K562 (cell line): Measurements from ENCODE around the gene FOSL2. TPM values are rescaled to one million over a fixed set of nuclear protein-coding genes. Genes with fewer than 3 reads are reported as not detected.

ENCODE experiments used
- ATAC-seq: fragments of 200-7000 bp; cut with Tn5 transposase; 3 replicates; pipeline ENCODE4 v1.9.1; 2020; ENCODE audit warnings: moderate library complexity
- Bru-seq: library from RNA; stranded (reverse); fragments of 400-500 nt; gene quantifications from one replicate; lab custom pipeline; 2021; lab: Mats Ljungman, UMichigan
- BruChase-seq, 2 experiments: library from RNA; stranded (reverse); fragments of 400-500 nt; gene quantifications; one replicate each; lab custom pipeline; 2021; lab: Mats Ljungman, UMichigan
- BruUV-seq: library from RNA; stranded (reverse); fragments of 400-500 nt; replicated peaks from 2 replicates; lab custom pipeline; 2021; lab: Mats Ljungman, UMichigan
- CTCF ChIA-PET: fragments of 300-600 bp; formaldehyde crosslinking; extraction: SDS; loops from one replicate; lab custom pipeline; 2021; ENCODE audit warnings: low intra/inter-chr PET ratio; lab: Yijun Ruan, JAX
- POLR2A ChIA-PET: fragments of 300-600, 350-650 bp; sonication (Branson Sonifier 250); formaldehyde crosslinking; extraction: SDS; loops from one replicate; lab custom pipeline; 2021; ENCODE audit warnings: antibody characterized with exemption, inconsistent platforms; lab: Yijun Ruan, JAX
- DNase-seq, 4 experiments: peaks; one replicate each; pipeline versions ENCODE4 v3.0.0 to v3.0.0-alpha.2; 2011 to 2018; ENCODE audit warnings: low spot score in 3 of 4, mixed read lengths in 3 of 4; ENCODE audit errors: extremely low read depth in 1 of 4
- FAIRE-seq: peaks from 2 replicates; lab custom pipeline; 2011; peaks lifted over from hg19 to GRCh38; lab: Jason Lieb, UNC
- H2AFZ ChIP-seq: 2 replicates; pipeline ENCODE4 v1.6.0; 2011; ENCODE audit warnings: low read depth, low read length, control low read depth, inconsistent platforms
- H3K27ac ChIP-seq: fragments of 200-600 bp; 3 replicates; pipeline ENCODE4 v1.8.0; 2011; ENCODE audit warnings: low read depth, mild to moderate bottlenecking, control low read depth, inconsistent platforms, low read length, moderate library complexity, mixed read lengths; ENCODE audit errors: extremely low read depth
- H3K27me3 ChIP-seq, 2 experiments: fragments of 300-600 bp in 1 of 2; 2 replicates in 1 of 2; 3 replicates in 1 of 2; pipeline versions ENCODE4 v1.6.0 to v1.8.0; 2011; ENCODE audit warnings: inconsistent platforms in 2 of 2, low read length in 2 of 2, mild to moderate bottlenecking in 1 of 2, mixed read lengths in 1 of 2, moderate library complexity in 1 of 2; ENCODE audit not compliant: control insufficient read depth in 2 of 2, insufficient read depth in 2 of 2
- H3K36me3 ChIP-seq: fragments of 300-600 bp; 3 replicates; pipeline ENCODE4 v1.8.0; 2011; ENCODE audit warnings: mild to moderate bottlenecking, low read length, inconsistent platforms; ENCODE audit not compliant: control insufficient read depth, insufficient read depth
- H3K4me1 ChIP-seq, 2 experiments: fragments of 200-600 bp in 1 of 2; replicated peaks in 1 of 2; 2 replicates in 1 of 2; 3 replicates in 1 of 2; pipeline versions ENCODE4 v1.5.1 to v1.8.0; 2011; ENCODE audit warnings: inconsistent platforms in 2 of 2, low read length in 2 of 2, mild to moderate bottlenecking in 1 of 2, mixed read lengths in 1 of 2, moderate library complexity in 1 of 2; ENCODE audit not compliant: control insufficient read depth in 2 of 2, insufficient read depth in 2 of 2
- H3K4me2 ChIP-seq: 2 replicates; pipeline ENCODE4 v1.6.1; 2011; ENCODE audit warnings: low read length, control low read depth, inconsistent platforms, mixed read lengths; ENCODE audit not compliant: insufficient read depth
- H3K4me3 ChIP-seq: fragments of 200-600 bp; sonication (generic), shearing (Covaris generic); 2 replicates; pipeline ENCODE4 v1.5.1; 2016; ENCODE audit warnings: control low read depth, inconsistent platforms
- H3K79me2 ChIP-seq: fragments of 200-600 bp; 3 replicates; pipeline ENCODE4 v1.8.0; 2011; ENCODE audit warnings: low read length, inconsistent platforms; ENCODE audit not compliant: control insufficient read depth, insufficient read depth
- H3K9ac ChIP-seq, 2 experiments: 2 replicates each; pipeline versions ENCODE4 v1.6.0 to v1.6.1; 2011; ENCODE audit warnings: low read depth in 2 of 2, low read length in 2 of 2, control low read depth in 1 of 2, inconsistent platforms in 1 of 2, mild to moderate bottlenecking in 1 of 2, mixed read lengths in 1 of 2; ENCODE audit not compliant: insufficient read depth in 1 of 2
- H3K9me1 ChIP-seq: one replicate; pipeline ENCODE4 v1.6.0; 2011; ENCODE audit warnings: inconsistent platforms, mild to moderate bottlenecking, low read length, moderate library complexity; ENCODE audit not compliant: control insufficient read depth, insufficient read depth
- H3K9me3 ChIP-seq: replicated peaks from 2 replicates; pipeline ENCODE4 v1.5.1; 2011; ENCODE audit warnings: low read depth, low read length, inconsistent platforms; ENCODE audit not compliant: control insufficient read depth, insufficient read depth
- H4K20me1 ChIP-seq: replicated peaks from 2 replicates; pipeline ENCODE4 v1.6.1; 2011; ENCODE audit warnings: low read length, inconsistent platforms, mixed read lengths; ENCODE audit not compliant: control insufficient read depth, insufficient read depth
- ATF7 ChIP-seq: fragments of 450-650 bp; IDR thresholded peaks from 2 replicates; pipeline ENCODE4 v1.7.1; 2014; ENCODE audit warnings: mild to moderate bottlenecking, moderate library complexity
- CREB1 ChIP-seq, 2 experiments: sonication (generic) in 1 of 2; formaldehyde crosslinking in 1 of 2; IDR thresholded peaks; 2 replicates each; pipeline versions ENCODE4 v1.6.1 to v1.8.0; 2012 to 2022; ENCODE audit warnings: inconsistent platforms in 1 of 2, mild to moderate bottlenecking in 1 of 2, missing genetic modification reagents in 1 of 2, moderate library complexity in 1 of 2
- FOSL1 ChIP-seq: fragments of 200-800 bp; sonication (Bioruptor generic); conservative IDR thresholded peaks from 2 replicates; pipeline ENCODE4 v1.6.1; 2016; ENCODE audit warnings: missing genetic modification characterization, missing compliant biosample characterization
- GTF2F1 ChIP-seq: IDR thresholded peaks from 2 replicates; pipeline ENCODE4 v1.6.1; 2011; ENCODE audit warnings: low read depth, low read length, improper control_type of control experiment
- MTA3 ChIP-seq: fragments of 450-650 bp; formaldehyde crosslinking; IDR thresholded peaks from 2 replicates; pipeline ENCODE4 v1.6.1; 2017; ENCODE audit warnings: mild to moderate bottlenecking, borderline replicate concordance
- NFIC ChIP-seq: fragments of 450-650 bp; IDR thresholded peaks from 2 replicates; pipeline ENCODE4 v1.6.1; 2017; ENCODE audit warnings: mild to moderate bottlenecking, inconsistent platforms
- PHF21A ChIP-seq: fragments of 450-650 bp; IDR thresholded peaks from 2 replicates; pipeline ENCODE4 v1.6.1; 2017; ENCODE audit warnings: low read depth, borderline replicate concordance
- SAP30 ChIP-seq: fragments of 200-600 bp; sonication (generic); IDR thresholded peaks from 2 replicates; pipeline ENCODE4 v1.6.1; 2012; ENCODE audit warnings: borderline replicate concordance, low read depth, mild to moderate bottlenecking, moderate library complexity, low read length, control low read depth, inconsistent platforms; ENCODE audit not compliant: insufficient read depth, poor library complexity, severe bottlenecking
- SIX5 ChIP-seq, 2 experiments: IDR thresholded peaks; 2 replicates each; pipeline ENCODE4 v1.6.1; 2011; ENCODE audit warnings: low read length in 2 of 2, borderline replicate concordance in 1 of 2, low read depth in 1 of 2, mild to moderate bottlenecking in 1 of 2, moderate library complexity in 1 of 2; ENCODE audit not compliant: insufficient read depth in 1 of 2
- YBX1 ChIP-seq: fragments of 450-650 bp; IDR thresholded peaks from 2 replicates; pipeline ENCODE4 v1.7.1; 2016; ENCODE audit warnings: mild to moderate bottlenecking
- ZNF24 ChIP-seq: fragments of 450-650 bp; IDR thresholded peaks from 2 replicates; pipeline ENCODE4 v1.6.1; 2016
- ZNF507 ChIP-seq: conservative IDR thresholded peaks from 2 replicates; pipeline ENCODE4 v1.6.1; 2017; ENCODE audit warnings: missing genetic modification characterization, missing compliant biosample characterization
- WGBS: fragments of 100-300 bp; shearing (Covaris generic); methylation state at CpG from one replicate; pipeline ENCODE4 v1.1.6; 2016; ENCODE audit warnings: low coverage, mixed read lengths; ENCODE audit not compliant: insufficient coverage; ENCODE audit errors: missing lambda C conversion rate; 5-methylcytosine and 5-hydroxymethylcytosine counted together
- in situ Hi-C: fragments of 300-500 bp; cut with MboI; formaldehyde crosslinking; loops from 4 replicates; pipeline ENCODE4 v1.15.0; 2018; ENCODE audit warnings: inconsistent platforms, mixed read lengths
- intact Hi-C: fragments of 100-400 bp; cut with micrococcal nuclease; formaldehyde crosslinking; loops from 2 replicates; pipeline ENCODE4 v1.14.2; 2022
- long read RNA-seq, 3 experiments: library from polyadenylated mRNA in 2 of 3; library from RNA in 1 of 3; unstranded in 2 of 3; stranded (forward) in 1 of 3; transcript quantifications; one replicate each; pipeline ENCODE4 v2.0.0, GENCODE V29; 2019 to 2022
- polyA minus RNA-seq, 3 experiments: library from RNA; depleted of rRNA, polyadenylated mRNA; stranded (reverse); fragments of >200 nt; gene quantifications; 2 replicates each; pipeline ENCODE4 v1.2.3, GENCODE V29; 2011
- polyA plus RNA-seq, 8 experiments: library from polyadenylated mRNA; depleted of rRNA in 4 of 8; stranded (reverse) in 5 of 8; unstranded in 3 of 8; fragments of >200 nt; fragmentation: Nextera tagmentation in 2 of 8; fragmentation: Illumina TruSeq in 1 of 8; extraction: Ambion mirVana in 2 of 8; extraction: Trizol in 1 of 8; gene quantifications; 2 replicates each; pipeline versions ENCODE4 v1.2.1 to v1.2.3, GENCODE V29; 2011 to 2014; ENCODE audit warnings: inconsistent platforms in 1 of 8, missing spikeins in 1 of 8
- total RNA-seq, 7 experiments: library from RNA; depleted of rRNA in 6 of 7; stranded (reverse); fragments of >200 nt in 6 of 7; fragmentation: Illumina TruSeq in 2 of 7; extraction: Trizol in 2 of 7; gene quantifications; 2 replicates each; pipeline versions ENCODE4 v1.2.1 to v1.2.3, GENCODE V29; 2011 to 2021; ENCODE audit warnings: low replicate concordance in 1 of 7
- TF ChIP-seq, protein P1 (sequence below): IDR thresholded peaks from 2 replicates; pipeline ENCODE4 v1.6.1; 2014; ENCODE audit warnings: antibody characterized with exemption

FOSL2 gene
- total RNA-seq (2011; cell fraction: chromatin; rRNA removed; ENCODE audit: low replicate concordance): 0.77 and 2.2 TPM in 2 replicates
- total RNA-seq (2011; cell fraction: nucleolus; rRNA removed): 1.4 and 1.5 TPM in 2 replicates
- 0.99 and 1.5 TPM in 2 replicates for total RNA-seq (2011; cell fraction: nucleoplasm; rRNA removed)
- total RNA-seq (2014; rRNA removed): 0.86 and 1.4 TPM in 2 replicates
- total RNA-seq (2014; rRNA removed; fragmentation: Illumina TruSeq; extraction: Trizol): 0.45 and 0.51 TPM in 2 replicates
- 1.4 and 1.6 TPM in 2 replicates for total RNA-seq (2015; rRNA removed; fragmentation: Illumina TruSeq; extraction: Trizol)
- total RNA-seq (2021): 2.9 and 3.1 TPM in 2 replicates
- 0.31 and 0.57 TPM in 2 replicates for polyA plus RNA-seq (2011; rRNA removed)
- polyA plus RNA-seq (2011; cell fraction: cytosol; rRNA removed): 0.34 and 0.51 TPM in 2 replicates
- 0.77 and 1.00 TPM in 2 replicates for polyA plus RNA-seq (2011; cell fraction: nucleus; rRNA removed)
- 2.4 and 4.6 TPM in 2 replicates for polyA plus RNA-seq (2012)
- polyA plus RNA-seq (2014; fragmentation: Illumina TruSeq; extraction: Trizol): 0.80 and 0.86 TPM in 2 replicates
- polyA plus RNA-seq (2014; fragmentation: Nextera tagmentation; extraction: Ambion mirVana): under 1 TPM; 0.04 to 0.07 TPM
- 0.88 and 0.91 TPM in 2 replicates for polyA plus RNA-seq (2014; rRNA removed)
- 0.35 and 0.51 TPM in 2 replicates for polyA minus RNA-seq (2011; rRNA and poly(A)+ RNA removed)
- polyA minus RNA-seq (2011; cell fraction: cytosol; rRNA and poly(A)+ RNA removed): 0.76 and 1.3 TPM in 2 replicates
- 1.1 and 1.4 TPM in 2 replicates for polyA minus RNA-seq (2011; cell fraction: nucleus; rRNA and poly(A)+ RNA removed)
- Bru-seq, nascent RNA: percentile 47 among the genes with signal in this experiment
- percentile 37 among the genes with signal in this experiment for BruChase-seq, experiment 1, labeled RNA remaining after a 2-hour chase
- percentile 40 among the genes with signal in this experiment for BruChase-seq, experiment 2, labeled RNA remaining after a 6-hour chase
- long read RNA-seq, experiment 1, full-length matches to known transcripts: 3 of 3 reads
- long read RNA-seq, experiment 1, partial matches to known transcripts: 0 of 3 reads
- long read RNA-seq, experiment 1, other reads (novel, unspliced or antisense): 0 of 3 reads
- long read RNA-seq, experiment 2, full-length matches to known transcripts: 1 of 2 reads
- long read RNA-seq, experiment 2, partial matches to known transcripts: 0 of 2 reads
- long read RNA-seq, experiment 2, other reads (novel, unspliced or antisense): 1 of 2 reads
- long read RNA-seq, experiment 3: 0 reads

- DNase-seq (peak; percentile 92 to 95 (median 93)), ATAC-seq (peak; percentile 89), FAIRE-seq (peak; percentile 97)
- Histone ChIP-seq H3K9me3 (no peaks in the 10 kb centered on the region), H3K27ac (peak within 1 kb of the TSS; percentile 80; the same call in 2 of the 3 replicates), H3K9ac (peak within 1 kb of the TSS; percentile 61 to 91), H3K36me3 (no peaks in the 10 kb centered on the region), H3K9me1 (no peaks in the 10 kb centered on the region), H2AFZ (peak within 1 kb of the TSS; percentile 88), H3K4me3 (peak within 1 kb of the TSS; percentile 65), H3K79me2 (no peaks in the 10 kb centered on the region), H3K4me1 (peaks cover 9 to 36% of the 10 kb centered on the region in 2 experiments; a peak in 4 of 5 replicates), H4K20me1 (no peaks in the 10 kb centered on the region), H3K27me3 (peaks cover 0 to 17% of the 10 kb centered on the region in 2 experiments; a peak in 2 of 5 replicates), H3K4me2 (peak within 1 kb of the TSS; percentile 73)
- POLR2A ChIA-PET: interaction anchor here (1.0 kb wide), 1 partner anchor 11 kb away, joined by 3 read pairs; no protein-coding TSS in a partner anchor
- intact Hi-C loops (loop anchor here (2.0 to 10.0 kb wide), 5 partner anchors 50 to 668 kb away; partner anchors contain the start of genes BABAM2 and RBKS), in situ Hi-C loops (no loop called here)
- WGBS: 2% methylated on average over 15 of the region's 93 CpGs
- CTCF ChIA-PET: interaction anchor here (0.6 to 0.7 kb wide), 2 partner anchors 227 to 632 kb away, joined by 3 read pairs; no protein-coding TSS in a partner anchor
- BruUV-seq: no TSS peak
- peak; percentile 30 for TF ChIP-seq SAP30
- no peak for TF ChIP-seq SIX5 (IDR thresholded peaks at IDR 0.05; ENCODE audit: borderline replicate concordance in 1 of 2, insufficient read depth in 1 of 2, low read depth in 1 of 2, low read length in 2 of 2)
- TF ChIP-seq FOSL1 (tag): peak; percentile 98
- TF ChIP-seq ATF7: peak; percentile 96
- peak; percentile 89; the same call in 1 of the 2 replicates for TF ChIP-seq PHF21A
- TF ChIP-seq ZNF507 (tag): no peak
- TF ChIP-seq, protein P1, sequence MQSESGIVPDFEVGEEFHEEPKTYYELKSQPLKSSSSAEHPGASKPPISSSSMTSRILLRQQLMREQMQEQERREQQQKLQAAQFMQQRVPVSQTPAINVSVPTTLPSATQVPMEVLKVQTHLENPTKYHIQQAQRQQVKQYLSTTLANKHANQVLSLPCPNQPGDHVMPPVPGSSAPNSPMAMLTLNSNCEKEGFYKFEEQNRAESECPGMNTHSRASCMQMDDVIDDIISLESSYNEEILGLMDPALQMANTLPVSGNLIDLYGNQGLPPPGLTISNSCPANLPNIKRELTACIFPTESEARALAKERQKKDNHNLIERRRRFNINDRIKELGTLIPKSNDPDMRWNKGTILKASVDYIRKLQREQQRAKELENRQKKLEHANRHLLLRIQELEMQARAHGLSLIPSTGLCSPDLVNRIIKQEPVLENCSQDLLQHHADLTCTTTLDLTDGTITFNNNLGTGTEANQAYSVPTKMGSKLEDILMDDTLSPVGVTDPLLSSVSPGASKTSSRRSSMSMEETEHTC: peak; percentile 64; the same call in 1 of the 2 replicates
- no peak; the same call in none of the 2 replicates for TF ChIP-seq CREB1 (IDR thresholded peaks at IDR 0.05)
- peak; percentile 47 for TF ChIP-seq CREB1 (CRISPR knock-in tag; IDR thresholded peaks at IDR 0.05)
- TF ChIP-seq ZNF24: peak; percentile 26; the same call in 1 of the 2 replicates
- no peak for TF ChIP-seq YBX1
- peak; percentile 46; the same call in 1 of the 2 replicates for TF ChIP-seq MTA3
- no peak for TF ChIP-seq GTF2F1
- peak; percentile 75 for TF ChIP-seq NFIC
These were observed at the start of gene FOSL2 for GRCh38 chr2:28392297-28393113. Gene FOSL2, plus strand, starts transcription at chr2:28392858. Its CDS starts 863 bp downstream, at chr2:28393721.
